Measurements from ENCODE around the gene TENM4.

TENM4 gene

GRCh38 chr11:78667461-78667860 lies 773.4 kb downstream of the TENM4 start:
- DNase-seq, result no peak

- no peak for DNase-seq
These were observed 774.1 kb downstream of the TENM4 start for GRCh38 chr11:78666675-78667160.

- no peak for DNase-seq
These were observed 776.2 kb downstream of the TENM4 start for GRCh38 chr11:78664636-78665035.

GRCh38 chr11:78662811-78663210 lies 778.0 kb downstream of the TENM4 start:
- DNase-seq, result no peak

- DNase-seq, result no peak
These were observed 780.4 kb downstream of the TENM4 start for GRCh38 chr11:78660471-78660870.

- no peak for DNase-seq
These were observed 781.2 kb downstream of the TENM4 start for GRCh38 chr11:78659326-78660270.

GRCh38 chr11:78657968-78658839 lies 782.6 kb downstream of the TENM4 start:
- DNase-seq, result no peak

GRCh38 chr11:78657441-78657840 lies 783.4 kb downstream of the TENM4 start:
- no peak for DNase-seq

GRCh38 chr11:78656984-78657383 lies 783.8 kb downstream of the TENM4 start:
- no peak for DNase-seq

GRCh38 chr11:78656327-78656726 lies 784.5 kb downstream of the TENM4 start:
- no peak for DNase-seq

GRCh38 chr11:78655561-78655960 lies 785.3 kb downstream of the TENM4 start:
- DNase-seq, result no peak

- DNase-seq, result no peak
These were observed 786.0 kb downstream of the TENM4 start for GRCh38 chr11:78654866-78655265.

GRCh38 chr11:78654071-78654470 lies 786.8 kb downstream of the TENM4 start:
- DNase-seq, result no peak

- no peak for DNase-seq
These were observed 787.4 kb downstream of the TENM4 start for GRCh38 chr11:78653294-78653909.

- no peak for DNase-seq
These were observed 788.0 kb downstream of the TENM4 start for GRCh38 chr11:78652843-78653239.

- no peak for DNase-seq
These were observed 788.6 kb downstream of the TENM4 start for GRCh38 chr11:78651923-78652842.

- no peak for DNase-seq
These were observed 789.6 kb downstream of the TENM4 start for GRCh38 chr11:78651136-78651775.

- no peak for DNase-seq
These were observed 791.2 kb downstream of the TENM4 start for GRCh38 chr11:78649361-78650215.

GRCh38 chr11:78647986-78648875 lies 792.6 kb downstream of the TENM4 start:
- DNase-seq, result no peak

All from T-helper 1 cell (primary cell).